Gastroesophageal sphincter (tissue), 3 donors: Measurements from ENCODE around the gene GNE.

Experiments used
- CTCF ChIP-seq, 4 experiments: fragments of 200-600 bp in 2 of 4; fragments of 450-650 bp in 2 of 4; sonication (generic) in 1 of 4; IDR thresholded peaks; one replicate each; pipeline ENCODE4 v1.5.1; 2017 to 2019; ENCODE audit warnings: antibody characterized with exemption in 4 of 4, mild to moderate bottlenecking in 2 of 4, moderate library complexity in 2 of 4
- EP300 ChIP-seq: sonication (generic); formaldehyde crosslinking; IDR thresholded peaks from one replicate; pipeline ENCODE4 v1.6.1; 2017; ENCODE audit warnings: antibody characterized with exemption, mild to moderate bottlenecking
- POLR2A ChIP-seq, 2 donors: fragments of 450-650 bp; IDR thresholded peaks; one replicate each; pipeline ENCODE4 v1.6.1; 2017; ENCODE audit warnings: antibody characterized with exemption in 2 of 2, mild to moderate bottlenecking in 2 of 2, moderate library complexity in 1 of 2

GRCh38 chr9:36301227-36301626 lies 43.0 kb upstream of the GNE start:
- TF ChIP-seq CTCF (IDR thresholded peaks at IDR 0.05): no peak
- no peak for TF ChIP-seq EP300
- TF ChIP-seq POLR2A (IDR thresholded peaks at IDR 0.05): no peak
